Measurements from ENCODE around the gene CELSR1.

Gene CELSR1

DNA sequence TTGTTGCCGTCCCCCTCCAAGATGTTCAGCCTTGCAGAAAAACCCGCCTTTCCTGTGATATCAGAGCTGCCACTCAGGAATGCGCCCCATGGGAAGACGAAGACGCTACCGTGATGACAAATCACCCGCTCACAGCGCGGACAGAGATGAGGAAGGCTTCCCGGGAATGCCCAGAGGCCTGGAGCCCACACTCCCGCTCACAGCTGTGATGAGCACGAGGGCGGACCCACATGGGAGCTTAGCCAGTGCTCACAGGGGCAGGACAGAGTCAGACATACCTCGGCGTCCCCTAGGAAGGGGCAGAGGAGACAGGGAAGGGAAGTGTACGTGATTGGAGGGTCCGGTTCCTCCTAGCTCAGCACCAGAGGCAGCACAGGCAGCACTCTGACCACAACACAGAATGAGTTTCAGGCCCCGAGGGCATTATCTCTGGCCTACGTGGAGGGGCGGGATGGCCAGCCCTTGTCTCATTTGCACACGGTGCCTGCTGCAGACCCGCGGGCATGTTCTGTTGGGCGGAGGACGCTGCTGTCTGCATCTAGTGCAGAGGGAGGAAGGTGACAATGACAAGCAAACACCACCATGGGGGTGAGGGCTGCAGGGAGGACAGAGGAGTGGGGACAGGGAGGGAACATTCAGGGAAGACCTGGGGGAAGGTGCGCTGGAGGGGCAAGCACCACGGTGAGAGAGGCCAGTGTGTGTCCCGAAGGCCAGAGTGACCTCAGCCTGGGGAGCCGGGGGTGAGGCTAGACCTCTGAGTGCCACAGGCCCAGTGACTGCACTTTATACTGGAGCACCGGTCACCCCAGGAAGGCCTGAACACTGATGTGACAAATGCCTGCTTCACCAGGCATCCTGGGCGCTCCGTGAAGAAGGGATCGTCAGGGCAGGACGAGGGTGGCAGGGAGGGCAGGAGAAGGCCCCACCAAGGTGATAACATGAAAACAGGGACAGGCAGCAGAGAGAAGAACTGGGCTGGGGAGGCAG is 79.6 kb downstream of the CELSR1 start:
- no peak for DNase-seq

DNA sequence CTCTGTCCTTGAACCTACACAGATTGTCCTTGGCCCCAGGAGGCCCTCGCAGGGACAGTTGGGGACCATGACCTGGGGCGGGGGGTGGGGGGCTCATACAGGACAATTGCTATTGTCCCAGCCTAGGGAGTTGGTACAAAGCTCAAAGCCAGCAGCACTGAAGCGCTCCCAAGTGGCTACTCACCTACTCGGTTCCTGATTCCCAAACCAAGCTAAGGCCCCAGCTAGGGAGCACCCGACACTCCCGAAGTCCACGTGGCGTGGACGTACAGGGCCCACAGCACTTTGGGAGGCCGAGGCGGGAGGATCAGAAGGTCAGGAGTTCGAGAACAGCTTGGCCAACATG is 80.6 kb downstream of the CELSR1 start:
- no peak for DNase-seq

DNA sequence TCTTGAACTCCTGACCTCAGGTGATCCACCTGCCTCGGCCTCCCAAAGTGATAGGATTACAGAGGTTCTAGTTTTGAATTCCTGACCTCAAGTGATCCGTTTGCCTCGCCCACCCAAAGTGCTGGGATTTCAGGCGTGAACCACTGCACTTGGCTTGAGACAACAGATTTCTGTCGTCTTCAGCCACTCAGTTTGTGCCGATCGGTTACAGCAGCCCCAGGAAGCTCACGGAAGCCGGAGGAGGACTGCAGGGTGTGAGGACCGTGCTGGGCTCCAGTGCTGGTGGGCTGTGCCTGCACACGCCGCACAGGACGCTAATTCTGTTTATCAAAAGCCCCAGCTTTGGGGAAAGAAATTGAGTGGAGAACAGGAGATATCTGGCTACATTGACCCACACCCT is 82.0 kb downstream of the CELSR1 start:
- DNase-seq: no peak

DNA sequence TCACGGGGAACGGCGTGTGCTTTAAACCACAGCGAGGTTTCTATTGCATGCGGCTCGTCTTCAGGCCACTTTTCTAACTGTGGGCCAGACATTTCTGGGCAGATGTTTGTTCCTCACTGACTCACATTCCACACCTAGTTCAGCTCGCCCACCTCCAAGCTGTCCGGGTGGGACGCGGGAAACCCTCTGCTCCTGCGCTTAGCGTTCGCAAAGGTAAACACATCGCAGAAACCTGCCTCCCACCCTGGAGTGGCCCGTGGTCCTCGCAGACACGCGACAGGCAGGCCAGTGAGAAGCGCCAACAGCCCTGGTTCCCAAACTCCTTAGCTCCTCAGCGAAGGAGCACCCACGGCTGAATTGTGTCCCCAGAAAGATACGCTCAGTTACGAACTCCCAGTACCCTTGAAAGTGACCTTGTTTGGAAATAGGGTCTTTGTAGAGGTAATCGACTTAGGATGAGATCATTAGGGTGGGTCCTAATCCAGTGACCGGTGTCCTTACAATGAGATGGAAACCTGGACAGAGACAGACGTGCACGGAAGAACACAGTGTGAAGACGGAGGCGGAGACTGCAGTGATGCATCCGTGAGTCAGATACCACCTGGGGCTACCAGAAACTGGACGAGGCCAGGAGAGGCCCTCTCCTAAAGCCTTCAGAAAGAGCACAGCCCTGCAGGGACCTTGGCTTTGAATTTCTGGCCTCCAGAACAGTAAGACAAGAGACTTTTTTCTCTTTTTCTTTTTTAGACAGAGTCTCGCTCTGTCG is 82.7 kb downstream of the CELSR1 start:
- DNase-seq: no peak

DNA sequence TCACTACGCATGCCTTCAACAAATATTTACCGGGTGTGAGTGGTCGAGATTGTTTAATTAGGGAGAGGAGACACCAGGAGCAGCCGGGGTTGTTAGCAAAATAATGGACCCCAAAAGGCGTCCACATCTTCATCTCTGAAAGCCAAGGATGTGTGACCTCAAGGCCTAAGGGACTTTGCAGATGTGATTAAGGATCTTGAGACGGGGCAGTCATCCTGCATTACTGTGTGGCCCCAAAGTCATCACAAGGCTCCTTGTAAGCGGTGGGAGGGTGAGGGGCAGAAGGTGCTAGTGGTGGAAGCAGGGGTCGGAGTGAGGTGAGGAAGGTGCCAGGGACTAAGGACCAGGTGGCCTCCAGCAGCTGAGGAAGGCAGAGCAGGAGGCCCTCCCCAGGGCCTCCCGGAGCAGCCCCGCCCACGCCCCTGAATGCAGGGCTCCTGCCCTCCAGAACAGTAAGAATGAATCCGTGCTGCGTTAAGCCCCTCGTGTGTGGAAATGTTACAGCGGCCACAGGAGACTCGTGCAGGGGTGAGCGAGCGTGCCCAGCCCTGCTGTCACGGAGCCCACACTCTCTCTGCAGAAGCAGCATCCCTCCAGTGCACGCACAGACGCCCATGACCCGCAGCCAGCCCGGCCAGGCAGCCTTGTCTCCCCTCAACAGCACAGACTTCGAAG is 83.5 kb downstream of the CELSR1 start:
- DNase-seq: no peak

DNA sequence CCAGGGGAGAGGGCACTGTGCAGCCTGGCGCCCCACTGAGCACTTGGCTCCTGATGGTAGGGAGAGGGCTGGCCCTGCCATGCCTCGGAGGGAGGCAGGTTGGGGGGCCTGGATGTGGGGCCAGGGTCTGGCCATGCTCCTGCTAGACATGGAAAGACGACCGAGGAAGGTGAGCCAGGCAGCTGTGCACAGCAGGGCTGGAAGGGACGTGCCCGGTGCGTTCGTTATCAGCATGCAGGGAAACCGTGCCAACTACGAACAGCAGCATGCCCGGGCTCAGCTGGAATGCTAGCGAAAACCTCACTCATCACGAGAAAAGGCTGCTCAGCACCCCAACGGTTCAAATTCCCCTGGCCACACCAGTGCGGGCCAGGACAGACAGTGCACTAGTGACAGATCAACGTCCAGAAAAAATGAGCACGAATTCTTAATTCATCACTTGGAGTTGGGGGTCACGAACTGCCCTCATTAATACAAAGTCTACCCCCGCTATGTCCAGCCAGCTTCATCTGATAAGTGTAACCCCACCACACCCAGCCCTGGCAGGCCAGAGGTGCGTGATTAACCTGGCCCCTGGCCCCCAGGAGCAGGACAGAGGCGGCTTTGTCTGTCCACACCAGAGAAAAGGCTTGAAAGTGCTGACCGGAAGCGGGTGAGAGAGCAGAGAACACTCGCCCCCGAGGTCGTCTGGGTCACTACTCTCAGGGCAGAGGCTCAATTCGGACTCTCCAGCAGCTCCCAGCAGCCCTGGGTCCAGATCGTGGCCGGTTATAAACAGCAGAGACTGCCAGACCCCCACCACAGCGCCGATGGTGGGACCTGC is 84.2 kb downstream of the CELSR1 start:
- DNase-seq: no peak

DNA sequence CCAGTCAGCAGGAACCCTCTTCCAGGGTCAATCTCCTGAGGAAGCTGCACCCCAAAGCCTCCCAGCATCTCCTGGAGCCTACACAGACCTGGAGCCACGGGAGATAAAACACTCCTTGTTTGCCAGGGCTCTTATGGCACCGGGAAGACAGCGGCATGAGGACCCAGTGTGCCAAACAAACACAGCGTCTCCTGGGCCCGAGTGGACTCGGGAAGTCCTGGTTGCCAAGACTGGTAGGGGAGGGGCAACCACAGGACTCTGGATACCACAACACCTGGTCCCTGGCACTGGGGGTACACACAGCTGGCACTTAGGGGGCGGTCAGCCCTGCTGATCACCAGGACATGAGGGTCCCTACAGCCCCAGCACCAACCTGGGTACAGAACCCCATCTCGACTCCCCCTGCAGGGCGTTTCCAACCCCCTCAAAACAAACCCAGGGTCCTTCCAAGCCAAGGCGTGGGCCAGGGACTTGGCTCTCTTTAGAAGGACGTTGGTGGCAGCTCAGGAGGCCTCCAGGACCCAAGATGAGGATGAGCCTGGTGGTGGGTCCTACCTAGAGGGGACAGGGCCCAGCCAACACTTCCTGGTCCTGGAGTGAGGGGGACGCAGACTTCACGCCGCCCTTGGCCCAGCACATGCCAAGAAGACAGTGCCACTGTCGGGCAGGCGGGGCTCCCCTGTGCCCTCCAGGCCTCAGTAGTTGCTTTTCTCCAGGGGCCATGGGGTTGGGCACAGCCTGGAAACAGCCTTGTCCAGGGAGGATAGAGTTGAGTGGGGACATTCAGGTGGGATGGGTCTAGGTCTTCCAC is 85.0 kb downstream of the CELSR1 start:
- no peak for DNase-seq

DNA sequence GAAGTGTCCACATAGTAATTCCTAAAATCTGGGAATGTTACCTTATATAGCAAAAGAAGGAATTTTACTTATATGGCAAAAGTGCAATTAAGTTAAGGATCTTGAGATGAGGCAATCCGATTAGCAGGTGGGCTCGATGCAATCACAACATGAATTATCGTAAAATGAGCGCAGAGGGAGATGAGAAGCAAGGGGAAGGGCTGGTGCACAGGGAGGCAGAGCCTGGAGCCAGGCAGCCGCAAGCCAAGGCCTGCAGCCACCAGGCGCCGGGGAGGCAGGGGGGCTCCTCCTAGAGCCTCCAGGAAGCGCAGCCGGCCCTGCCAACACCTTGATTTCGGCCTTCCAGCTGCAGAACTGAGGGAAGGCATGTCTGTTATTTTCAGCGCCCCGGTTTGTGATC is 85.7 kb downstream of the CELSR1 start:
- no peak for DNase-seq

GRCh38 chr22:46450931-46451561 is 86.4 kb downstream of the CELSR1 start:
- DNase-seq: no peak

DNA sequence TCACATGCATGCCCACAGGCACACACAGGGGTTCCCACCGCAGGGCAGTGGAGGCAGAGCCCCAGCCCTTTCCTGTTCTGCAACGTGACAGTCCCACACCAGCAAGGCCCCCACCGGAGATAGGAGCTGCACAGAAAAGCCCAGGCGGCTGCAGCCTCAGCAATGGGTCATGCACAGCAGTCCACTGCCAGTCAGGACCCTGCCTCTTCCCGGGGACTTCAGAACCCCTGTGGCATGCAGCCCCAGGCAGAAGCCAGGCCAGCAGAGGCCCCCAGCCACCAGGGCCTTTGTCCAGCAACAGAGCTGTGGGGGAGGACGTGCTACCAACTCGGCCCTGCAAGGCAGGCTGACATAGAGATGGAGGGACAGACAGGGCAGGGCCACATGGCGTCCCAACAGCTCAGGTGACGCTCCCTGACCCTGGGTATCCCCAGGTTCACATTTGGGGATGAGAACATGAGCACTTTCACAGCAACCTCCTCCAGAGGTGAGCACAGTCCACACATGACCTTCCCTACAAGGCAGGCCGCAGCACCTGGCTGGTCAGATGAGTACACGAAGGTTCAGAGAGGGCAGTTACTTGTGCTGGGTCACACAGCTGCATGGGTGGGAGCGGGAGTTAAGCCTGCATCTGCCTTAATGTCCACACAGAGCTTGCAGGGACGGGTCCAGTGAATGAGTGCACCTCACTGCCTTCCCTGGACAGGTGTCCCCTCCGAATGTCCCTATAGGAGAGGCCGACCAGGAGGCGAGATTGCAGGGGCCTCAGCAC is 87.3 kb downstream of the CELSR1 start:
- DNase-seq: no peak

GRCh38 chr22:46449116-46449691 is 88.2 kb downstream of the CELSR1 start:
- no peak for DNase-seq

- no peak for DNase-seq
These were observed 89.1 kb downstream of the CELSR1 start for GRCh38 chr22:46448333-46448732.

- DNase-seq: no peak
These were observed 89.5 kb downstream of the CELSR1 start for GRCh38 chr22:46447906-46448305.

GRCh38 chr22:46446799-46447198 is 90.6 kb downstream of the CELSR1 start:
- no peak for DNase-seq

DNA sequence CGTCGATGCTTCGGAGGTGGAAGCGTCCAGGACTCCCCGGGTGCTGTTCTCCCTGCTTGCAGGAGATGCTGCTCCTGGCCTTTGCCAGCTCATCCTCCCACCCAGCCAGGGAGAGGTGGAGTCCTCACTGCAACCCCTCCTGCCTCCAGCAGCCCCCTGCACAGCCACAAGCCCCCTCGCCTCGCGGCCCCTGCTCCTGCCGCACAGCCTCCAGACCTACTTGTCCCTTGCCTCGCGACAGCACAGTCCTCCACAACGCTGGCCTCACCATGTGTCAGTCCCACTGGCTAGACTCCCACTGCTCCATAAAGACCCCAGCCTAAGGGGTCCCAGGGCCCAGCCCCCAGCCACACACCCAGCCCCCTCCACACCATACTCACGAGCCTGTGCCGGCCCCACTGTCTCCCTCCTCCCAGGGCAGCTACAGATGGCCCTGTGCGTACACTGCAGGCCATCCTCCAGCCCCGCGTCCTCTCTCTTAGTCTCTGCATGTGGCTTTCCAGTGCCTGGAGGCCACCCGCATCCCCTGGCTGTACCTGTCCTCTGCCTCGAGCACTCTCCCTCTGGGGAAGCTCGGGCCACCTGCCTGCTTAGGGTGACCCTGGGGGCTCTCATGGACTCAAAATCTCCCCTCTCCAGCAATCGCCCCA is 91.5 kb downstream of the CELSR1 start:
- DNase-seq: no peak

GRCh38 chr22:46444390-46444854 is 93.0 kb downstream of the CELSR1 start:
- DNase-seq: no peak

DNA sequence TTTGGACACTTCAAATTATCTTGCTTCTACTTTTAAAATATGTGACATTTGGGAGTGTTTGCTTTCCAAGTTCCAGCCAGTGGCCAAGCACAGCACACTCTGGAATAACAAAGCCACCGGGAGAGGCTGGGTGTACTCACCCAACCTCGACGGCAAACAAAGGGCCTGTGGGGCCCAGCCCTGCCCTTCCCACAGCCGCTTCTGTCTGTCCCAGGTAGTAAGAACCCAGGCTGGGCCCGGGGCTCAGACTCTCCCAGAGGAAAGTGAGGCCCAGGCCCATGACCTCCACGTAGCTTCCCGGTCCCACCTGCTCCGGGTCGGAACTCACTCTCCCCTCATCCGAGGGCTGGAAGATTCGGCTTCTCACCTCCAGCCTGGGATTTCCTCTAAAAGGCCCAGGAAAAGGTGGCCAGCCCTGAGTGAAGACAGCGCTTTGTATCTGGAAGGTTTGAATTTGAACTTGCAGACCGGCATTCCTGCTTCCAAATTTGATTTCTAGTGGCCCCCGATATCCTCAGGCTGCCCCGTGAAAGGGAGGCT is 93.5 kb downstream of the CELSR1 start:
- no peak for DNase-seq

DNA sequence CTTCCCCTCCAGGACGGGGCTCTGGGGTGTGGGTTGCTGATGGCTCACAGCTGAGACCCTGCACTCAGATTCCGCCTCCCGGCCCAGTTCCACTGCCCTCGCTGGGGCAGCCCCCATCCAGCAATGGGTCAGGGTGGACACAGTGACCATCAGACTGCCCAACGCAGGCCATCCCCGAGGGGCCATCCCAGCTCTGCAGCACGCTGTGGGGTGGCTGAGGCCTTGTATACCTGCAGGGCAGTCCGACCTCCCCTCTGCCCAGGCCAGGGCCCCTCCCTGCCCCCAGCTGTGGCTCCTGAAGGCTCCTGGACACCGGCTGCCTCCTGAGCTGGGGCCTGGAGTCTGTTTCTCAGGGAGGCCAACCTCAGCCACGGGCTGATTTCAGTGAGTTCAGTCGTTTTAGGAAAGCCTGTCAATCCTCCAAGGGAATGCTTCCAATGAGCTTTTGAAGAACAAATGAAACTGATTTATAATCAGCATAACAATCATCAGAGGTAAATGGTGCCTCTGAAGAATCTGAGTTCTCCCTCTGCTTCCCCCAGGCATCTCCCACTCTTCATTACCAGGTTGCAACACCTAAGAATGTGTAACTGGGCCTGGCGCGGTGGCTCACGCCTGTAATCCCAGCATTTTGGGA is 95.1 kb downstream of the CELSR1 start:
- no peak for DNase-seq
